ENCODE data around the gene DNAAF8.

DNAAF8 gene

DNA sequence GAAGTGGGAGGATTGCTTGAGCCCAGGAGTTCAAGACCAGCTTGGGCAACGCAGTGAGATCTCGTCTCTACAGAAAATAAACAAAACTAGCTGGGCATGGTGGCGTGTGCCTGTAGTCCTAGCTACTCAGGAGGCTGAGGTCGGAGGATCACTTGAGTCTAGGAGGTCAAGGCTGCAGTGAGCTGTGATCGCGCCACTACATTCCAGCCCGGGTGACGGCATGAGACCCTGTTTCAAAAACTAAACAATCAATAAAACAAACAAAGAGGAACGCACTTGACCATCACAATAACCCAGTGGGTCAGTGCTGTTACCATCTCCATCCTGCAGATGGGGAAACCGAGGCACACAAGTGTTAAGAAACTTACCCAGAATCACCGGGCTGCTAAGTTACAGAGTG, 18.9 kb downstream of the DNAAF8 start:
- POLR2A ChIA-PET: no interaction called here
- CTCF ChIA-PET: no interaction called here

DNA sequence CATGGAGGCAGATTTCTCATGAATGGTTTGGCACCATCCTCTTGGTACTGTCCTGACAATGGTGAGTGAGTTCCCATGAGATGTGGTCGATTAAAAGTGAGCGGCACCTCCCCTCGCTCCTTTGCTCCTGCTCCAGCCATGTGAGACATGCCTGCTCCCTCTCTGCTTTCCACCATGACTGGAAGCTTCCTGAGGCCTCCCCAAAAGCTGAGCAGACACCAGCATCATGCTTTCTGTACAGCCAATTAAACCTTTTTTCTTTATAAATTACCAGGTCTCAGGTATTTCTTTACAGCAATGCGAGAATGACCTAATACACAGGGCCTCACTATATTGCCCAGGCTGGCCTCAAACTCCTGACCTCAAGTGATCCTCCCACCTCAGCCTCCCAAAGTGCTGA, 20.5 kb downstream of the DNAAF8 start:
- POLR2A ChIA-PET: no interaction called here
- no peak for DNase-seq (ENCODE audit: extremely low spot score)
- no peak for TF ChIP-seq ARNT (IDR thresholded peaks at IDR 0.05)
- TF ChIP-seq HDGF (IDR thresholded peaks at IDR 0.05; ENCODE audit: borderline replicate concordance): no peak
- no peak for TF ChIP-seq SP1 (IDR thresholded peaks at IDR 0.05)
- TF ChIP-seq ELF4 (IDR thresholded peaks at IDR 0.05): no peak
- TF ChIP-seq BHLHE40 (IDR thresholded peaks at IDR 0.05; ENCODE audit: borderline replicate concordance): no peak
- no peak for TF ChIP-seq SUZ12 (IDR thresholded peaks at IDR 0.05)
- TF ChIP-seq FOXK2 (IDR thresholded peaks at IDR 0.05): no peak
- no peak for TF ChIP-seq L3MBTL2 (conservative IDR thresholded peaks at IDR 0.05)
- no peak for TF ChIP-seq ZNF384 (IDR thresholded peaks at IDR 0.05)
- TF ChIP-seq TARDBP (IDR thresholded peaks at IDR 0.05): no peak
- TF ChIP-seq FOXA1 (IDR thresholded peaks at IDR 0.05): no peak
- no peak for TF ChIP-seq LEF1 (IDR thresholded peaks at IDR 0.05; ENCODE audit: borderline replicate concordance)
- TF ChIP-seq, protein P1, sequence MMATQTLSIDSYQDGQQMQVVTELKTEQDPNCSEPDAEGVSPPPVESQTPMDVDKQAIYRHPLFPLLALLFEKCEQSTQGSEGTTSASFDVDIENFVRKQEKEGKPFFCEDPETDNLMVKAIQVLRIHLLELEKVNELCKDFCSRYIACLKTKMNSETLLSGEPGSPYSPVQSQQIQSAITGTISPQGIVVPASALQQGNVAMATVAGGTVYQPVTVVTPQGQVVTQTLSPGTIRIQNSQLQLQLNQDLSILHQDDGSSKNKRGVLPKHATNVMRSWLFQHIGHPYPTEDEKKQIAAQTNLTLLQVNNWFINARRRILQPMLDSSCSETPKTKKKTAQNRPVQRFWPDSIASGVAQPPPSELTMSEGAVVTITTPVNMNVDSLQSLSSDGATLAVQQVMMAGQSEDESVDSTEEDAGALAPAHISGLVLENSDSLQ (IDR thresholded peaks at IDR 0.05): no peak
- no peak for TF ChIP-seq FOXM1 (IDR thresholded peaks at IDR 0.05; ENCODE audit: borderline replicate concordance)
- TF ChIP-seq CTBP1 (IDR thresholded peaks at IDR 0.05; ENCODE audit: borderline replicate concordance): no peak
- TF ChIP-seq NFRKB (IDR thresholded peaks at IDR 0.05): no peak
- CTCF ChIA-PET: no interaction called here

More for the DNA sequence above, 18.9 kb downstream of the DNAAF8 start:
- DNase-seq (ENCODE audit: extremely low spot score): no peak
- TF ChIP-seq ZNF384 (IDR thresholded peaks at IDR 0.05) (no peak), ELF4 (IDR thresholded peaks at IDR 0.05) (no peak), LEF1 (IDR thresholded peaks at IDR 0.05; ENCODE audit: borderline replicate concordance) (no peak), FOXK2 (IDR thresholded peaks at IDR 0.05) (no peak), FOXM1 (IDR thresholded peaks at IDR 0.05; ENCODE audit: borderline replicate concordance) (no peak), HDGF (IDR thresholded peaks at IDR 0.05; ENCODE audit: borderline replicate concordance) (no peak), BHLHE40 (IDR thresholded peaks at IDR 0.05; ENCODE audit: borderline replicate concordance) (no peak), SP1 (IDR thresholded peaks at IDR 0.05) (no peak), ARNT (IDR thresholded peaks at IDR 0.05) (no peak), TARDBP (IDR thresholded peaks at IDR 0.05) (no peak), NFRKB (IDR thresholded peaks at IDR 0.05) (no peak), CTBP1 (IDR thresholded peaks at IDR 0.05; ENCODE audit: borderline replicate concordance) (no peak), SUZ12 (IDR thresholded peaks at IDR 0.05) (no peak), FOXA1 (IDR thresholded peaks at IDR 0.05) (no peak), L3MBTL2 (conservative IDR thresholded peaks at IDR 0.05) (no peak)
- TF ChIP-seq, protein P1 (IDR thresholded peaks at IDR 0.05): no peak

DNA sequence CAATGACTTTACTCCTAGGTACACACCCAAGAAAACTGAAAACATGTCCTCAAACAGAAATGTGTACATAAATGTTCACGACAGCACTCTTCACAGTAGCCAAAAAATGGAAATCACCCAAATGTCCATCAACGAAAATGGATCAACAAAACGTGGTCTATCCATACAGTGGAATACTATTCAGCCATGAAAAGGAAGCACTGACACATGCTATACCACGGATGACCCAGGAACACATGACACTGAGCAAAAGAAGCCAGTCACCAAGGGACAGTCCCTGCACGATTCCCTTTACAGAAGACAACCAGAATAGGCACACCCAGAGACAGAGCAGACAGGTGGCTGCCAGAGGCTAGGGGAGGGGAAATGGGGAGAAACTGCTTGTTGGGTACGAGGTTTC, 21.4 kb downstream of the DNAAF8 start:
- TF ChIP-seq ELF4 (IDR thresholded peaks at IDR 0.05) (no peak), SP1 (IDR thresholded peaks at IDR 0.05) (no peak), FOXA1 (IDR thresholded peaks at IDR 0.05) (no peak), ZNF384 (IDR thresholded peaks at IDR 0.05) (no peak), BHLHE40 (IDR thresholded peaks at IDR 0.05; ENCODE audit: borderline replicate concordance) (no peak)
- no peak for DNase-seq (ENCODE audit: extremely low spot score)
- ChIA-PET CTCF (no interaction called here), POLR2A (no interaction called here)

DNA sequence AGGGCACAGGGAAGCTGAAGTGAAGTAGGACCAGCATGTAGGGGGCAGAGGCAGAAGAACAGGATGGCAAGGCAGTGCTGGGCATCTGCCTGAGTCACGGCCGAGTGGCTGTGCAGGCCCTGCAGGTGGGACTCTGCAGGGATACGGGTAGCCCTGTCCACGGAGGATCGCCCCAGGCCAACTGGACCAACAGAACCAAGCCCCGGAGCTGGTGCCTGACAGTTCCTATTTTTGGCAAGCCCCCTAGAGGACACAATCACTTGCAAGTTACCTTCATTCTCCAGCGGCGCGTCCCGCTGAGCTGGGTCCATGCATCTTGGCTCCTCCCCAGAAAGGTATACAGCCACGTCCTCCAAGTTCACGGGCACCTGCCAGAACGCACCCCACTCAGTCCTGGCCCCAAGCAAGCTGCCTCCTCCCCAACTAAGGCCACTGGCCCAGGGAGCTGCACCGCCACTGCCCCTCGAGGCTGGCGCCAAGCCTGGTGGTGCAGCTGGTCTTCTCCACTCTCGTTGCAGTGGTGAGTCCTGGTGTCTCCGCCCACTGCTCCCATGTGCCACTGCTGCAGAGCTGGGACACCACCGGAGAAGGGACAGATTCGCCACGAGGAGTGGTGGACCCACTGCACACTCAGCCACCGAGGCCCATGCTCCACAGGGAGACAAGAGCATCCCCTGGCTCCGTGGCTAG, 26.0 kb downstream of the DNAAF8 start:
- TF ChIP-seq SUZ12 (IDR thresholded peaks at IDR 0.05): no peak
- ChIA-PET CTCF (no interaction called here), POLR2A (no interaction called here)
- DNase-seq (ENCODE audit: extremely low spot score): no peak

DNA sequence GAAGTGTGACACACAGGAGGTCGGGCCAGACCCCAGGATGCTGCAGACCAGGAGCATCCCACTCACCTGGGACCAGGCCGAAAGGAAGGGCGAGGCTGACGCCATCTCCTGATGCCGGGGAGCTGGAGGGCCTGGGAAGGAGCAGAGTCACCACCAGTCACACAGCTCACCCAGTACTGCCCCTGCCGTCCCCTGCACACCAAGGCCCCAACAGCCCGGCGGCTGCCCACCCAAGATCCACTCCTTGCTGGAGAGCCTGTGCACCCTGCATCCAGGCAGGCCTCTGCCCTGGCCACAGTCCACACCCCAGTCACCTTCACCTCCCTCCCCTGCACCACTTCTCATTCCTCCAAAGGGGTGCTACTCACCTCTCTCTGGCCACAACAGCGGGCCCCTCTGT, 27.9 kb downstream of the DNAAF8 start:
- CTCF ChIA-PET: interaction anchor here (0.6 kb wide), 1 partner anchor 1728 kb away, joined by 4 read pairs; no protein-coding TSS in a partner anchor
- no peak for DNase-seq (ENCODE audit: extremely low spot score)
- POLR2A ChIA-PET: no interaction called here
- no peak for TF ChIP-seq FOXA1 (IDR thresholded peaks at IDR 0.05)
- no peak for TF ChIP-seq FOXK2 (IDR thresholded peaks at IDR 0.05)
- TF ChIP-seq, protein P1 (IDR thresholded peaks at IDR 0.05): no peak
- TF ChIP-seq ZNF384 (IDR thresholded peaks at IDR 0.05): no peak
- TF ChIP-seq CTBP1 (IDR thresholded peaks at IDR 0.05; ENCODE audit: borderline replicate concordance): no peak
- no peak for TF ChIP-seq ELF4 (IDR thresholded peaks at IDR 0.05)
- no peak for TF ChIP-seq ARNT (IDR thresholded peaks at IDR 0.05)
- no peak for TF ChIP-seq SUZ12 (IDR thresholded peaks at IDR 0.05)
- no peak for TF ChIP-seq L3MBTL2 (conservative IDR thresholded peaks at IDR 0.05)
- TF ChIP-seq SP1 (IDR thresholded peaks at IDR 0.05): no peak
- TF ChIP-seq FOXM1 (IDR thresholded peaks at IDR 0.05; ENCODE audit: borderline replicate concordance): no peak
- TF ChIP-seq NFRKB (IDR thresholded peaks at IDR 0.05): no peak
- TF ChIP-seq HDGF (IDR thresholded peaks at IDR 0.05; ENCODE audit: borderline replicate concordance): no peak
- no peak for TF ChIP-seq TARDBP (IDR thresholded peaks at IDR 0.05)
- no peak for TF ChIP-seq BHLHE40 (IDR thresholded peaks at IDR 0.05; ENCODE audit: borderline replicate concordance)
- TF ChIP-seq LEF1 (IDR thresholded peaks at IDR 0.05; ENCODE audit: borderline replicate concordance): no peak

DNA sequence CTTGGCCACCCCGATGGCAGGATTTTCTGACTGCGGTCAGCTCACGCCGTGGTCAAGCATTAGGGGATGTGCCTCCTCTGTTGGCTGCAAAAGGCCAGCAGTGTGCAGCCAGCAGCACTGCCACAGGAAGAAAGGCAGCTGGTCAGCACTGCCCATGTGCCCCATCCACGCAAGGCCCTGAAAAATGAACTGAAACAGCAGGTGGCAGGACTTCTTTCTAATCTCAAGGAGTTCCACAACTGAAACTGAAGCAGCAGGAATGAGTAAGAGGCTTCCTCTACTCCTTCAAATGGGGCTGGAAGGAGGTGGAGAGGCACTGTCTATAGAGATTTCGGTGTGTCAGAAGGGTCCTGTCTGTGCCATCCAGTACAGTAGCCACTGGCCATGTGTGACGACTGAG, 29.5 kb downstream of the DNAAF8 start:
- DNase-seq (ENCODE audit: extremely low spot score): no peak
- CTCF ChIA-PET: interaction anchor here (0.7 to 0.8 kb wide), 2 partner anchors 14 to 136 kb away, joined by 4 to 7 read pairs; no protein-coding TSS in a partner anchor
- POLR2A ChIA-PET: no interaction called here
- TF ChIP-seq L3MBTL2 (conservative IDR thresholded peaks at IDR 0.05) (no peak), FOXA1 (IDR thresholded peaks at IDR 0.05) (no peak), HDGF (IDR thresholded peaks at IDR 0.05; ENCODE audit: borderline replicate concordance) (no peak), ARNT (IDR thresholded peaks at IDR 0.05) (no peak), CTBP1 (IDR thresholded peaks at IDR 0.05; ENCODE audit: borderline replicate concordance) (no peak), ELF4 (IDR thresholded peaks at IDR 0.05) (no peak), SP1 (IDR thresholded peaks at IDR 0.05) (no peak), TARDBP (IDR thresholded peaks at IDR 0.05) (no peak), FOXM1 (IDR thresholded peaks at IDR 0.05; ENCODE audit: borderline replicate concordance) (no peak), LEF1 (IDR thresholded peaks at IDR 0.05; ENCODE audit: borderline replicate concordance) (no peak)
- TF ChIP-seq, protein P1 (IDR thresholded peaks at IDR 0.05): no peak
